Ramos (cell line): ENCODE measurements around the gene CRISPLD2.

Source experiments
- in situ Hi-C: fragments of 300-500 bp; cut with MboI; formaldehyde crosslinking; loops from one replicate; pipeline ENCODE4 v1.14.3; 2022; ENCODE audit warnings: low sequenced_read_pairs; ENCODE audit not compliant: unreplicated experiment

CRISPLD2 gene

GRCh38 chr16:84838383-84838948 is 18.7 kb downstream of the CRISPLD2 start:
- in situ Hi-C loops, result no loop called here

GRCh38 chr16:84839054-84839453 is 19.3 kb downstream of the CRISPLD2 start:
- in situ Hi-C loops, result no loop called here

- in situ Hi-C loops, result no loop called here
Measured at GRCh38 chr16:84839956-84840355, 20.2 kb downstream of the CRISPLD2 start.

- in situ Hi-C loops, result no loop called here
Measured at GRCh38 chr16:84840687-84841627, 21.2 kb downstream of the CRISPLD2 start.

GRCh38 chr16:84841787-84842300 is 22.1 kb downstream of the CRISPLD2 start:
- in situ Hi-C loops, result no loop called here

- in situ Hi-C loops, result no loop called here
Measured at GRCh38 chr16:84842516-84843148, 22.8 kb downstream of the CRISPLD2 start.

GRCh38 chr16:84843149-84844048 is 23.6 kb downstream of the CRISPLD2 start:
- in situ Hi-C loops, result no loop called here

- in situ Hi-C loops, result no loop called here
Measured at GRCh38 chr16:84844049-84844350, 24.2 kb downstream of the CRISPLD2 start.

- in situ Hi-C loops, result no loop called here
Measured at GRCh38 chr16:84844559-84845495, 25.0 kb downstream of the CRISPLD2 start.

GRCh38 chr16:84845496-84846002 is 25.8 kb downstream of the CRISPLD2 start:
- in situ Hi-C loops, result no loop called here

- in situ Hi-C loops, result no loop called here
Measured at GRCh38 chr16:84847564-84848355, 28.0 kb downstream of the CRISPLD2 start.

- in situ Hi-C loops, result no loop called here
Measured at GRCh38 chr16:84848986-84849634, 29.3 kb downstream of the CRISPLD2 start.

- in situ Hi-C loops, result no loop called here
Measured at GRCh38 chr16:84849751-84850150, 30.0 kb downstream of the CRISPLD2 start.

- in situ Hi-C loops, result no loop called here
Measured at GRCh38 chr16:84850714-84851113, 30.9 kb downstream of the CRISPLD2 start.

- in situ Hi-C loops, result no loop called here
Measured at GRCh38 chr16:84851192-84852127, 31.7 kb downstream of the CRISPLD2 start.

GRCh38 chr16:84853534-84853933 is 33.7 kb downstream of the CRISPLD2 start:
- in situ Hi-C loops, result no loop called here

- in situ Hi-C loops, result no loop called here
Measured at GRCh38 chr16:84854759-84855158, 35.0 kb downstream of the CRISPLD2 start.
